Hematopoietic multipotent progenitor cell treated with erythropoietin and hydrocortisone succinate and interleukin-3 and kit ligand, for 4 days (in vitro differentiated cells): ENCODE data around the gene ACYP2.
"Not testable (repeated sequence)": the region's sequence is repeated elsewhere in the genome, so short reads cannot be mapped to it uniquely, and the experiment has no call there.

Experiments used
- DNase-seq: peaks from one replicate; pipeline ENCODE4 v3.0.0-alpha.2; 2015

Gene ACYP2

GRCh38 chr2:54228945-54229344, 113.5 kb downstream of the ACYP2 start:
- DNase-seq: no peak

- no peak for DNase-seq
Measured at GRCh38 chr2:54233832-54234649, 118.6 kb downstream of the ACYP2 start.

GRCh38 chr2:54237428-54237827, 122.0 kb downstream of the ACYP2 start:
- DNase-seq: no peak

GRCh38 chr2:54239427-54239826, 124.0 kb downstream of the ACYP2 start:
- DNase-seq: no peak

GRCh38 chr2:54240515-54241469, 125.4 kb downstream of the ACYP2 start:
- DNase-seq: no peak

- no peak for DNase-seq
Measured at GRCh38 chr2:54247115-54247514, 131.7 kb downstream of the ACYP2 start.

GRCh38 chr2:54249629-54250028, 134.2 kb downstream of the ACYP2 start:
- DNase-seq: no peak

GRCh38 chr2:54254180-54254579, 138.8 kb downstream of the ACYP2 start:
- DNase-seq: no peak

- DNase-seq: no peak
Measured at GRCh38 chr2:54255230-54256090, 140.0 kb downstream of the ACYP2 start.

- no peak for DNase-seq
Measured at GRCh38 chr2:54256091-54256694, 140.8 kb downstream of the ACYP2 start, which contains the start of gene TSPYL6. Gene TSPYL6, minus strand, starts transcription at chr2:54256229. Its CDS starts 78 bp downstream, at chr2:54256151.

- no peak for DNase-seq
Measured at GRCh38 chr2:54258166-54258565, 142.8 kb downstream of the ACYP2 start.

GRCh38 chr2:54259413-54260240, 144.2 kb downstream of the ACYP2 start:
- DNase-seq: no peak

- no peak for DNase-seq
Measured at GRCh38 chr2:54260241-54260595, 144.8 kb downstream of the ACYP2 start.

GRCh38 chr2:54261537-54261936, 146.1 kb downstream of the ACYP2 start:
- DNase-seq: no peak

- DNase-seq: no peak
Measured at GRCh38 chr2:54262015-54262765, 146.8 kb downstream of the ACYP2 start.

GRCh38 chr2:54265081-54265480, 149.7 kb downstream of the ACYP2 start:
- DNase-seq: not testable (repeated sequence)

GRCh38 chr2:54267577-54267976, 152.2 kb downstream of the ACYP2 start:
- DNase-seq: no peak

- DNase-seq: peak; percentile 50
Measured at GRCh38 chr2:54271189-54271588, 155.8 kb downstream of the ACYP2 start.

- peak; percentile 20 for DNase-seq
Measured at GRCh38 chr2:54271843-54272627, 156.6 kb downstream of the ACYP2 start.

- no peak for DNase-seq
Measured at GRCh38 chr2:54274781-54275242, 159.4 kb downstream of the ACYP2 start.
